HG02642 (cell line): Measurements from ENCODE around the gene KCNG2.

Experiments
- ATAC-seq: cut with Tn5 transposase; IDR thresholded peaks from one replicate; pipeline ENCODE4 v1.9.1; 2021; ENCODE audit warnings: mild to moderate bottlenecking; ENCODE audit not compliant: unreplicated experiment, poor library complexity

KCNG2 gene

GRCh38 chr18:79784071-79784913, 13.4 kb upstream of the KCNG2 start:
- no peak for ATAC-seq

GRCh38 chr18:79784965-79785770, 12.6 kb upstream of the KCNG2 start:
- ATAC-seq = no peak

- ATAC-seq = no peak
Measured at GRCh38 chr18:79785831-79786230, 11.9 kb upstream of the KCNG2 start.

GRCh38 chr18:79786304-79786703, 11.4 kb upstream of the KCNG2 start:
- no peak for ATAC-seq

GRCh38 chr18:79786786-79787526, 10.8 kb upstream of the KCNG2 start:
- ATAC-seq = no peak

GRCh38 chr18:79787527-79787864, 10.2 kb upstream of the KCNG2 start:
- no peak for ATAC-seq

GRCh38 chr18:79787865-79788733, 9.6 kb upstream of the KCNG2 start:
- no peak for ATAC-seq

- ATAC-seq = no peak
Measured at GRCh38 chr18:79788734-79789085, 9.0 kb upstream of the KCNG2 start.

GRCh38 chr18:79789091-79789891, 8.4 kb upstream of the KCNG2 start:
- no peak for ATAC-seq

- no peak for ATAC-seq
Measured at GRCh38 chr18:79789901-79790890, 7.5 kb upstream of the KCNG2 start.

- no peak for ATAC-seq
Measured at GRCh38 chr18:79790996-79791972, 6.5 kb upstream of the KCNG2 start.

- ATAC-seq = no peak
Measured at GRCh38 chr18:79792096-79792987, 5.4 kb upstream of the KCNG2 start.

- ATAC-seq = no peak
Measured at GRCh38 chr18:79792988-79793355, 4.8 kb upstream of the KCNG2 start.

- ATAC-seq = no peak
Measured at GRCh38 chr18:79794846-79795245, 2.9 kb upstream of the KCNG2 start.

- ATAC-seq = no peak
Measured at GRCh38 chr18:79795446-79795845, 2.3 kb upstream of the KCNG2 start.

- ATAC-seq = no peak
Measured at GRCh38 chr18:79796016-79796415, 1.7 kb upstream of the KCNG2 start.
